GM21390 (cell line): ENCODE results near the gene RPTOR.

Source experiments
- ATAC-seq: cut with Tn5 transposase; IDR thresholded peaks from one replicate; pipeline ENCODE4 v1.9.1; 2021; ENCODE audit not compliant: unreplicated experiment

RPTOR gene

DNA sequence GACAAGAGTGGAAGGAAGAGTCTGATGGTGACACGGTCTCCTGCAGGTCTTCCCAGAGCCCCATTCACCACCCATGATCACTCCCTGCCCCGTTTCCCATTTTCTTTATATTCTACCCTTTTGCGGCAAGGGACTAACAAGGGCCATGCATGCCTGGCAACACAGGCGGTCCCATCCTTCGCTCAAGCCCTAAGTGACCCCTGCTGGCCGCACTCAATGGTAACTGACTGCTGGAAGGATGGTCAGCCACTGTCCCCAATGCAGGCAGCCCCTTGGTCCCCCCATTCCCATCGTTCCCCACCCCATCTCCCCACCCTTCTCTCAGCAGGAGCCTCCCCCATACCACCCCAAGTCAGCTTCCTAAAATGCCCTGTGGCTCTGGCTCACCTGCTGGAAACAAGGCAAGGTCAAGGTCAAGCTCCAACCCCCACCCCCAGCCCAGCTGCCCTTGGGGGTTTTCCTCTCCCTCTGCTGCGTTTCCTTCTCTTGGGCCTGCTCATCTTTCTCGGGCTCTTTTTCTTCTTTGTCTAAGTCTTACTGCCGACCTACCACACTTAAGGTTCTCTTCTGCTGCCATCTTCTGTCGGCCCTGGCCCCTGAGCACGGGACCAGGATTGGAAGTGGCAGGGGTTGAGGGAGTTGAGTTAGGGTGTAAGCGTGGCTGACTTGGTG, 116.0 kb downstream of the RPTOR start:
- ATAC-seq, result no peak

DNA sequence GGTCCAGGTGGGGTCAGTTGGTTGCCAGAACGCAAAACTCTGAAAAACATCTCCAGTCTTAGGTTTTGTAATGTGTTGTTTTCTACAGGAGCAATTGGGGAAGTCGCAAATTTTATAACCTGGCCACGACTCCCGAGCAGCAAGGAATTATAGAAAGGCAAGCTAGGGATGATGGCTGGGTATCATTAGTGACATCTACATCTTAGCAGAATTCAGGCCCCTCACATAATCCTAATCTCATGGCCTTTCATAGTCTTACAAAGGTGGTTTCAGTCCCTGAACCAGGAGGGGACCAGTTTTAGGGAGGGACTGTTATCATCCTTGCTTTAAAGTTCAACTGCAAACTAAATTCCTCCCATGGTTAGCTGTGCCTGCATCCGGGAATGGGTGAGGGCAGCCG, 117.9 kb downstream of the RPTOR start:
- no peak for ATAC-seq

DNA sequence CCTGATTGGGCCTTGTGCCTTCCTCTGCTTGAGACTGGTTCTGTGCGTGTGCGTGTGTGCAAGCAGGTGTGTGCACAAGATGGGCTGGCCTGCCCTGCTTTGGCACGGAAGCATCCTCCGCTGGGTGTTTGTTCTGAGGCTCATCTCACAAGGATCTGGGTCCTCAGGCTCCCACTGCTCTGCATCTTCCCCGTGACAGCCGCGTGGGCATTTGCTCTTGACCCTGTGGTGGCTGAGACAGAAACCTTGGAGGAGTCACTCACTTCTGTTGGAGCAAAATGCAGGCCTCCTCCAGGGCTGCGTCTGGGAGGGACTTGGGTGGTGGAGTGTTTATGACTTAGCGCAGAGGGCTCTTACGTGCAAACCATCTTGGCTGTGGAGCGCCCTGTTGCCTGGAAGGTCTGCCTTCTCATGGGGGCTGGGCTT, 119.2 kb downstream of the RPTOR start:
- no peak for ATAC-seq

GRCh38 chr17:80664217-80664790, 119.7 kb downstream of the RPTOR start:
- no peak for ATAC-seq

GRCh38 chr17:80665792-80666191, 121.2 kb downstream of the RPTOR start:
- no peak for ATAC-seq

DNA sequence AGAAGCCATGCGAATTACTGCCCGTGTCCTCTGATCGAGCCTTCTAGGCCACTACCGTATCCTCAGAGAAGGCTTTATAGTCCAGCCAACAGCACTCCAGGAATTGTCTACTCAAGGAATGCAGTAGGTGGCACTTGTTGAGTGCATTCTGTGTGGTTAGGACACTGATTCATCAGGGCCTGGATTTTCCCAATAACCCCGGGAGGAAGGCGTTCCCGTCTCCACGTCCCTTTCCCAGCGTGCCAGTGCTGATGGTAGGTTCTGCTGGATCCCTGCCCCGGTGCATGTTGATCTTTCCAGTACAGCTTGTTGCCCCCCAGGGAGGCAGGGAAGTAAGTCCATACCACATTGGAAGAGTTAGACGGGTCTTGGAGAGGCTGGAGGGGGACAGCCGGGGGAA, 122.2 kb downstream of the RPTOR start:
- no peak for ATAC-seq

DNA sequence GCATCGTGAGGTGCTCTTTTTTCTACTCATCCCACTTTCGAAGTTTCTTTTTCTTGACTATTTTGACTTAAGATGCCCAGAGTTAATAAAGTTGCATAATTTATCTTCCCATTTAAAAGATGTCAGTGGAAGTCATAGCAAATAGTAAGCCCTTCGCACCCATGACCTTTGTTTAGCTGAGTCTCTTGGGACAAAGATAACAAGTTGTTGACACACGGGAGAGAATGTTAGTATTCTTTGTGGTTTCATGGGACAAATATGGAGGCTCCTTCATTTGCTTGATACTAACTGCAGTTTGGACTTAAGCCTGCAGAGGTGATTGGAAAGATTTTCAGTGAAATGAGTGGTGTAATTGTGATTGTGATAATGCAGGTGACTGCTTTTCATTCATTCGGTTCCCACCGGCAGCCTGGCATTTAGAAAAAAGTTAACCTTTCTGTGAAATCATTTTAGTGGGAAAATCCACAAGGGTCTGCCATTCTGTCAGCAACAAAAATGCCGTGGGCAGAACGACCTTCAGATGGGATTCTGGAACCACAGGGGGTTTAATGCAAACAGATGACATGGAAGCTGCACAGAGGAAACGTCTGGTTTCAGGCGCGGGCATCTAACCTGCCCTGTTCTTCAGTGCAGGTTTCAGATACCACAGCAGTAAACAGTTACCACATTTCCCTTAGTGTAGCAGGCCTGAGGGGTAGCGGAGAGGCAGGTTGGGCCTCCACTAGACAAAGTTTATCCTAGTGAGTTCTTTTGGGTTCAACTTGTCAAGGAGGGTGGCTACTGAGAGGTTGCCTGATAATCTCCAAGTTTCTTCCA, 123.0 kb downstream of the RPTOR start:
- no peak for ATAC-seq

DNA sequence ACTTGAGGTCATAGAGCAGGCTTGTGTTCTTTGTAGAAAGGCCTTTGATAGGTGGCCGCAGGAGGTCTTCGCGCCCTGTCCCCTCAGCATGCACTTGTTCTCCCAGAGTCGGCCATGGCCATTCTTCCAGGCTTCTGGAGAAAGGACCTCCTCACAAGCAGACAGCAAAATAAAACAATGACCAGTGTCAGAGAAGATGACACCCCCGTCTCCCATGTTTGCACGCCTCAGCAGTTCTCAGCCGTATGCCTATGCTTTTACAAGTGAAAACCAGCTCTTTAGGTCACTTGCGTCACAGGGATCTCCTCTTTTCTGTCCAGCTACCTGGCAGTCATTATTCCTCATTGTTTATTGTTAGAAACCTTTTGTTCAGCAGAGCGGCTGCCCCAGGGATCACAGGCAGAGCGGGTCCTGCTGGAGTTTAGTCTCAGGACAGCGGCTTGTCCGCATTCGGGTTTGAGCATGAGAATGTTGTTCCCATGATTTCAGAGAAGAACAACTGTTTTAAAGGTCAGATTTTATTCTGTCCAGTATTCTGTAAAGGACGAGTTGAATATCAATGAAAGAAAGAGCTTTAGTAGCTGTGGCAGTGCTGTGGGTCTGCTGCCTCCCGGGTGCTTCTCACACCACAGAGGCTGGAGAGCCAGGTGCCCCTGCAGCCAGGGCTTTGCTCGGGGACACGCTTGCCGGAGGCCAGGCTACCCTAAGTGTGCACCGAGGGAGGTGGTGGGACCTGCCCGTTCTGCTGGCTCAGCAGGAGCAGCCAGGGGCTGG, 123.9 kb downstream of the RPTOR start:
- no peak for ATAC-seq

DNA sequence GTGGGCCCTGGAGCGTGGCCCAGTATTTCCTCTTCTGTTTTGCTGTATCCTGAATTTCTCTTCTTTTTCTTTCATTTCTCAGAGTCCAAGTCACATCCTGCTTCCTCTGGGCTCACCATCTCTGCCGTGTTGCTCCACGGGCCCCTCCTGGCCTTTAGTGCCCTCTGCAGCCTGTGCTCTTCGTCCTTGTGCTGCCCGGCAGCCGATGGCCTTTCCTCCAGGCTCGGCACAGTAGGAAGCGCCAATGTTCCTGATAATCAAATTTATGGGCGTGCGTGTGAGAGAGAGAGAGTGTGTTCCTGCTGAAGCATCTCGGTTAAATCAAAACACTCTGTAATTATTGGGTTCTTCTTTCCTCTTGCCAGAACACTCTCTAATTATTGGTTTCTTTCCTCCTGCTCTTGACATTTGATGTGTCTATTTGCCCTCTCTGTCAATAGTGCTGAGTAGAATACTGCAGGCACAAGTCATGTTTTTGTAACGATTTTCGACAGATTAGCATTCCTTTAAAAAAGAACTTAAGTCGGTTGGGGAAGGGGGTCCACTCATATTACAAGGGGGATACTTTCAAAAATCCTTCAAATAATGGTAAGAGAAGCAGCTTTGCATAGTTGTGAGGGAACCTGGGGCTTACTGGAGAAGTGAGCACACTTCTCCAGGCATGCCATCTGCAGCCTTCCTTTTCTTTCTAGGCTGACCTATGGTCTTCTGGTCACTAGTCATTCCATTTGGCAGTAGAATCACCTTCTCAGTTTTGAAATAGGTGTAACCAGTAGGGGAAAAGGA, 126.6 kb downstream of the RPTOR start:
- no peak for ATAC-seq

GRCh38 chr17:80671825-80672110, 127.1 kb downstream of the RPTOR start:
- no peak for ATAC-seq

DNA sequence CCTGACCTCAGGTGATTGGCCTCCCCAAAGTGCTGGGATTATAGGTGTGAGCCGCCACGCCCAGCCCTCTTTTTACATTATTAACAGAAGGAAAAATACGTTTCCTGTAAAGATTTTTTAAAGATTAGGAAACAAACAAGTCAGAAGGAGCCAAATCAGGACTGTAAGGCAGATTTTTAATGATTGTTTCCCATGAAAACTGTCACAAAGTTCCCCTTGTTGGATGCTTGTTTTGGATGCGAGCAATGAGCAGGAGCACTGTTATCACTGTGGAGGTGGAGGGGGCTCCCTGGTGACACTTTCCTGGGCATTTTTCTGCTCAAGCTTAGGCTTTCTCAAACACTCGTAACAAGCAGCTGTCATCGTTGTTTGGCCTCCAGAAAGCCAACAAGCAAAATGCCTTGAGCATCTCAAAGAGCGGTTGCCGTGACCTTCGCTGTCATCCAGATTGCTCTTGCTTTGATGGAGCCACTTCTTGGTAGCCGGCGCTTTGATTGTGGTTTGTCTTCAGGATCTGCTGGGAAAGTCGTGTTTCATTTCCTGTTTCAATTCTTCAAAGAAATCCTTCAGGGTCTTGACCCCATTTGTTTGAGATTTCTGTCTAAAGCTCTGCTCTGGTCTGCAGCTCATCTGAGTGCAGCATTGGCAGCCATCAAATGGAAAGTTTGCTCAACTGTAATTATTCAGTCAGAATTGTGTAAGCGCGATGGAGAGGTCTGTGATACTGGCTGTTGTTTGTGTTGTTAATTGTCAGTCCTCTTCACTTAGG, 128.7 kb downstream of the RPTOR start:
- ATAC-seq, result no peak

DNA sequence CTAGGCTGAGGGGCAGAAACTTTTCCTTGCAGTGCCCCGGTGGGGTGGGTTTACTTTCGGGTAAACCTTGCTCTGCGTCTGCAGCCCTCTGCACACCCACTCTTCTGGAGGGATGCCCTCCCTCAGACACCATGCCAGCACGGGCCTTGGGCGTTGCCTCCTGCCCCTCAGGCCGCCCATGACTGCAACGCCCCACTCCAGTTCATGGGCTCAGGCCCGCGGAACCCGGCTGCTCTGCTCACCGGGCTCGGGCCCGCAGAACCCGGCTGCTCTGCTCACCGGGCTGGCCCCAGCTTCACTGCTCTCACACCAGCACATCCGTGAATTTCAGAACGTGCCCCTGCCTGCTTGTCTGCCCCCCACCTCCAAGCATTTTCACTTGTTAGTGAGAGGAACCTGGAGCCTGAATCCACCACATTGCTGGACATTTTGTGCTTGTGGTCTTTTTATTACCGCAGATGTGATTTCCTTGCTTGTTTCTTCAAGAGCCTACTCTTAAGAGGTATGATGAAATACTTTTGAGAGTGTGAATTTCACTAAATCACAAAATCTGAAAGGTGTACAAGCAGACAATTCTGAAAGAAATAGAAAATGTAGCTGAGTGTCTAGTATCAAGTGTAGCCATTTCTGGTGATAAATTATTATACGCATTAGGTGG, 130.9 kb downstream of the RPTOR start:
- no peak for ATAC-seq

GRCh38 chr17:80676096-80676466, 131.4 kb downstream of the RPTOR start:
- ATAC-seq, result no peak

- no peak for ATAC-seq
Measured at GRCh38 chr17:80676564-80676963, 131.9 kb downstream of the RPTOR start.

DNA sequence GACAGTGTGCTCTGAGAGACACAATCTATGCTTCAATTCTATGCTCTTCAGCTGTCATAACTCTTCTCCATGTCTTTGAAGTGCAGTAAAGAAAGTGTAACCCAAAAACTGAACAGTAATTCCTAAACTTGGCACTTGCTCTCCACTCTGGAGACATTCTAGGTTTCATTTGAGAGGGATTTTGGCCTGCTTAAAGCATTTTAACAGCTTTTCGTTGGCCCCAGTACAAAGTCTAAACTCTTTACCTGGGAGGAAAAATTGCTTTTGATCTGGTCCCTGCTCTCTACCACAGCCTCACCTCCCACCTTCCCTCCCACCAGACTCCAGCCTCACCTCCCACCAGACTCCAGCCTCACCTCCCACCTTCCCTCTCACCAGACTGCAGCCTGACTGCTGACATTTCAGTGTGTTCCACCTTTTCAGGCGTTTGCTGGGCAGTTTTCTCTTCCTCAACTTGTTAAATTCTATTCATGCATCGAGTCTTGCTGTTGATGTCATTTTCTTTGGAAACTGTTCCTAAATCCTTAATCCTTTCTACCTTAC, 132.6 kb downstream of the RPTOR start:
- ATAC-seq, result no peak

DNA sequence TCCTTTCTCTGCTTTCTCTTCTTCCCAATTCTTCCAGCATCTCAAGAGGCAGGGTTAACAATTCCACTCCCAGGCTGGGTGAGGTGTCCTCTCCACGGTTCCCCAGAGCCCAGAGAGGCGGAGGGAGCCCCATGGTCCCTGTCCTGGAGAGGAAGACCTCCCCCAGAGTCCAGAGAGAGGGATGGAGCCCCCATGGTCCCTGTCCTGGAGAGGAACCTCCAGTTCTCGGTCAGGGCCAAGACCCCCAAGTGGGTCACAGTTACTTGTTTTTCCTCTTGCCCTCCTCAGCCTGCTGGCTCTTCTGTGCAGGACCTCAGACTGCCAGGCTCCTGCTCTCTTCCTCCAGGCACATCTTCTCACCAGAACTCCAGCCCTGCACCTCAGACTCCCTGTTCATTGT, 135.2 kb downstream of the RPTOR start:
- ATAC-seq, result no peak

DNA sequence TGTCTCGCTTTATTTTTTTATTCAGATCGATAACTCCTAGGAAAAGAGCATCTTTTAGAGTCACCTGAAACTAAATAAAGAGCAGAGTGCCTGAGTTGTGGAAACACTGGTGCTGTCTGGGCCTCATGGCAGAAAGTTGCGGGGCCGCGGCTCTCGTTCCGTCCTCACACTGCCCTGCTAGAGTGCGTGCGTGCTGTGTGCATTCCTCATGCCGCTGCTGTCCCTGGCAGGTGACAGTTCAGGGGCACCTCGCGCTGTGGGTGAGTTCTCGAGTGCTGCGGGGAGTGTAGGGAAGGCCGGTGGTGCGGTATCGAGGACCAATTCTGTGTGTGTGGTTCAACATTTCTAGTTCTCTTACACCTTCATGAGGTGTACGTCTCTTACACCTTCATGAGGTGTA, 136.6 kb downstream of the RPTOR start:
- ATAC-seq, result no peak

DNA sequence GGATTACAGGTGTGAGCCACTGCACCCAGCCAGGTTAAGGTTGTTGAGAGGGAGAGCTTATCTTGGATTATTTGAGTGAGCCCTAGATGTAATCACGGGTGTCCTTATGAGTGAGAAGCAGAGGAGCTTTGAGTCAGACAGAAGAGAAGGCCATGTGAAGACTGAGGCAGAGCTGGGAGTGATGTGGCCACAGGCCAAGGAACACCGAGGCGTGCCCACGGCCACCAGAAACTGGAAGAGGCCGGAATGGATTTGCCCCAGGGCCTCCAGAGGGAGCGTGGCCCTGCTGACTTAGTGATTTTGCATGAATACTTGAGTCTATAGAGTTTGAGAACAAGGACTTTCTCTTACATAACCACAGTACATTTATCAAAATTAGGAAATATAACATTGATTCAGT, 137.7 kb downstream of the RPTOR start:
- no peak for ATAC-seq

- no peak for ATAC-seq
Measured at GRCh38 chr17:80683625-80684104, 139.0 kb downstream of the RPTOR start.
